GM19023 (cell line): ENCODE data around the gene BTF3L4.

Experiments
- ATAC-seq: cut with Tn5 transposase; IDR thresholded peaks from one replicate; pipeline ENCODE4 v1.9.1; 2021; ENCODE audit warnings: mild to moderate bottlenecking, moderate library complexity; ENCODE audit not compliant: unreplicated experiment

Gene BTF3L4

GRCh38 chr1:52122384-52122783 lies 66.3 kb downstream of the BTF3L4 start:
- ATAC-seq, result no peak

GRCh38 chr1:52123622-52124021 lies 67.5 kb downstream of the BTF3L4 start:
- ATAC-seq, result no peak

GRCh38 chr1:52125736-52126359 lies 69.8 kb downstream of the BTF3L4 start:
- no peak for ATAC-seq

GRCh38 chr1:52127181-52128180 lies 71.4 kb downstream of the BTF3L4 start:
- ATAC-seq, result no peak

- peak; percentile 43 for ATAC-seq
Measured at GRCh38 chr1:52139817-52140540, 83.9 kb downstream of the BTF3L4 start.
